ENCODE data around the gene FOXP2. TPM values are rescaled to one million over a fixed set of nuclear protein-coding genes. Genes with fewer than 3 reads are reported as not detected.
"Not testable (repeated sequence)": the region's sequence is repeated elsewhere in the genome, so short reads cannot be mapped to it uniquely, and the experiment has no call there.

The FOXP2 gene
- 9.7 TPM for polyA plus RNA-seq
- long read RNA-seq, donor 1, result 0 reads
- long read RNA-seq, donor 2, result 0 reads
- long read RNA-seq, donor 3, result 0 reads
- long read RNA-seq, donor 4, result 0 reads
- long read RNA-seq, donor 5, full-length matches to known transcripts, result 1 of 1 reads
- long read RNA-seq, donor 5, partial matches to known transcripts, result 0 of 1 reads
- long read RNA-seq, donor 5, other reads (novel, unspliced or antisense), result 0 of 1 reads
- long read RNA-seq, donor 6, result 0 reads
- long read RNA-seq, donor 7, result 0 reads
- long read RNA-seq, donor 8, result 0 reads
- long read RNA-seq, donor 9, result 0 reads
- long read RNA-seq, donor 10, result 0 reads
- long read RNA-seq, donor 11, result 0 reads

DNA sequence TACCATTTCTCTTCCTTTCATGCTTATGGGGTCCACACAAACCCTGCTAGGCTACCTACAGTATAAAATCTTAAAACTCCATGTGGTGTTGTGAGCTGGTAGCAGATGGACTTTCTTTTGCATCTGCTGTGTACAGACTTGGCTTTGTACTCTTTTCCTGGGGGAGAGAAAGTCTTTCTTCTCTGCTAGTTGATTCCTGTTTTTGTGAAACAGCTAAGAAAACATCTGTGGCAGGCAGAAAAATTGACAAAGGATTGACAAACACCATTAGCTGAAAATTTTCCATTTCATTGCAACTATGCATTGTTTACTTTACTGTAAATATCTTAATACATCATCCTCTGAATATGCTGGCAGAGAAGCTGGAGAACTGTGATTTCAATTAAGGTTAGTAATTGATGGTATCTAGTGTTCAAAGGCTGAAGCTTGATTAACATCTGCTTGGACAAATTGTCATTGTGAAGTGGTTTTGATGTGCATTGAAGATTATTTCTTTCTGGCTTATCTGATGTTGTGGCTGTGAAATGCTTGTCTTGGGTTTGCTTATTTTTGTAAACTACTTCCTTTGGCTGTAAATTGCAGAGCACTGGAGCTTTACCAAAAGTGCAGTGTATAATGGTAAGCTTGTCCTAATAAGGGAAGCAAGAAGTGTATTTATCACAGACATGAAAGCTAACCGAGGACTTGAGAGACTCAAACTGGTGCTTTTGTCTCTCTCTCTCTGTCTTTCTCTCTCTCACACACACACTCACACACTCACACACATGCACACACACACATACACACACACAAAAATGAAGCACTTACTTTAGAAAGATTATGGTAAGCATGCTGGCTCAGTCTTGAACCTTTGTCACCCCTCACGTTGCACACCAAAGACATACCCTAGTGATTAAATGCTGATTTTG is at the start of gene FOXP2:
Gene FOXP2 (plus strand): TSS at position 660 of the 908 bp plus-strand sequence. CDS start 11,697 bp downstream, outside the sequence.
- Histone ChIP-seq H3K27ac (ENCODE audit: low read length) (peak within 1 kb of the TSS; percentile 17), H3K9me3 (ENCODE audit: control insufficient read depth, low read depth, low read length) (no peaks in the 10 kb centered on the region), H3K4me1 (ENCODE audit: control insufficient read depth, insufficient read depth, low read length) (peaks cover 19% of the 10 kb centered on the region), H3K4me3 (ENCODE audit: low read length) (peak within 1 kb of the TSS; percentile 40), H3K36me3 (ENCODE audit: control insufficient read depth, insufficient read depth, low read length) (no peaks in the 10 kb centered on the region), H3K27me3 (ENCODE audit: control insufficient read depth, insufficient read depth, low read length) (no peaks in the 10 kb centered on the region)
- 0% methylated on average over 1 of the region's 2 CpGs for WGBS (ENCODE audit: insufficient coverage, low lambda C conversion rate)
- DNase-seq, result peak; percentile 23 to 68

DNA sequence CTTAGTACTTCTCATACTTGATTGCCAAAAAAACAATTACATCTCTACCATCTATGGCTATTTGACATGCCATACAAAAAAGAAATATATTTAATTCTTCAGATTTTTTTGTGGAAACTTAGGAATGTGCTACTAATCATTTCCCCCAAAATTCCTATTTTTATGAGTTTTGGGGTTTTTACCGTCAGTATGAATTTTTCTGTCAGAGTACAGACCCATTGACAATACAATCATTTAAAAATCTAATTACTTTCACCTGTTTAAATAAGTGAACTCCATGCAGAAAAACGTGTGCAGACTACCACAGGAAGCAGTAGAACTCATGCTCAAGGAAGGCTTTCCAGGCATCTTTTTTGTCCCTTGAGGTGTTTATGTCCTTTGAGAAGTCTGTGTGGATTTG is 48.8 kb upstream of the FOXP2 start:
- Histone ChIP-seq H3K4me1 (ENCODE audit: control insufficient read depth, insufficient read depth, low read length) (no peaks in the 10 kb centered on the region), H3K27ac (ENCODE audit: low read length) (no peak overlapping the region), H3K36me3 (ENCODE audit: control insufficient read depth, insufficient read depth, low read length) (no peaks in the 10 kb centered on the region), H3K9me3 (ENCODE audit: control insufficient read depth, low read depth, low read length) (no peaks in the 10 kb centered on the region), H3K27me3 (ENCODE audit: control insufficient read depth, insufficient read depth, low read length) (no peaks in the 10 kb centered on the region), H3K4me3 (ENCODE audit: low read length) (no peak overlapping the region)
- no CpG with 5 or more reads among the region's 2 CpGs for WGBS (ENCODE audit: insufficient coverage, low lambda C conversion rate)
- no peak for DNase-seq

DNA sequence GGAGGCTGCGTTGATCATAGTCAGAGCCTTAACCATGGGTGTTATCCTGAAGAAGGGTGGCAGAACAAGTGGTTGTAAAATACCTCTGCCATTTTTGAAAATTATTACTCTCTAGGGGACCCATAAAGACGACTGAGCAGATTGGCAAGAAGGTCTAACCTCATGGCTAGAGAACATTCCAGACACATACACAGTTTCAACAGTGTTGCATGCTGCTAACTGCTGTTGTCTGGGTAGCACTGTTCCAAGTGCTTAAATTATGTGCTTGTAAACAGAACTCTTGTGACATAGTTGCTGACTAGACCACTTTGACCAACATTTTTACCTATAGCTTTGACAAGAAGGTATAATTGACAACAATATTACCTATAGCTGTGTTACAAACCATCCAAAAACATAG is 46.1 kb upstream of the FOXP2 start:
- Histone ChIP-seq H3K9me3 (ENCODE audit: control insufficient read depth, low read depth, low read length) (no peaks in the 10 kb centered on the region), H3K27ac (ENCODE audit: low read length) (no peak overlapping the region), H3K4me3 (ENCODE audit: low read length) (no peak overlapping the region), H3K27me3 (ENCODE audit: control insufficient read depth, insufficient read depth, low read length) (no peaks in the 10 kb centered on the region), H3K4me1 (ENCODE audit: control insufficient read depth, insufficient read depth, low read length) (no peaks in the 10 kb centered on the region), H3K36me3 (ENCODE audit: control insufficient read depth, insufficient read depth, low read length) (no peaks in the 10 kb centered on the region)
- WGBS (ENCODE audit: insufficient coverage, low lambda C conversion rate), result no CpG with 5 or more reads among the region's 2 CpGs
- no peak for DNase-seq

DNA sequence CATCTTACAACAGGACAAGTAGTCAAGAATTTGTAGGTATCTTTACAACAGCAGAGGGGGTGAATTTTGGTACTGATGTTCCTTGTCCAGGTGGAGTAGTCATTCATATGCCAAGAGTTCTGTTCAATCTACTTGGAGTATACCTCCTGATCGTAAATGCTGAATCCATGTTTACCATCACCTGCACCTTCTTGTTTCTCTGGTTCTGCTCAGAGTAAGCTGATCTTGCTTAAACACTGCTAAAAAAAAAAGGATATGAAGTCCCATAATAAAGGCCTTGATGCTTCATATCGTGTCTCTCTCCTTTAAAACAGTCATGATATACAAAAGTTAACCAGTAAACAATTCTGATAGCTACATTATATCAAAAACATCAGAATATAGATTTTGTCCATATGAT is 45.3 kb upstream of the FOXP2 start:
- no CpG with 5 or more reads among the region's 2 CpGs for WGBS (ENCODE audit: insufficient coverage, low lambda C conversion rate)
- Histone ChIP-seq H3K27ac (ENCODE audit: low read length) (no peak overlapping the region), H3K27me3 (ENCODE audit: control insufficient read depth, insufficient read depth, low read length) (no peaks in the 10 kb centered on the region), H3K4me1 (ENCODE audit: control insufficient read depth, insufficient read depth, low read length) (no peaks in the 10 kb centered on the region), H3K4me3 (ENCODE audit: low read length) (no peak overlapping the region), H3K36me3 (ENCODE audit: control insufficient read depth, insufficient read depth, low read length) (no peaks in the 10 kb centered on the region), H3K9me3 (ENCODE audit: control insufficient read depth, low read depth, low read length) (no peaks in the 10 kb centered on the region)
- no peak for DNase-seq

DNA sequence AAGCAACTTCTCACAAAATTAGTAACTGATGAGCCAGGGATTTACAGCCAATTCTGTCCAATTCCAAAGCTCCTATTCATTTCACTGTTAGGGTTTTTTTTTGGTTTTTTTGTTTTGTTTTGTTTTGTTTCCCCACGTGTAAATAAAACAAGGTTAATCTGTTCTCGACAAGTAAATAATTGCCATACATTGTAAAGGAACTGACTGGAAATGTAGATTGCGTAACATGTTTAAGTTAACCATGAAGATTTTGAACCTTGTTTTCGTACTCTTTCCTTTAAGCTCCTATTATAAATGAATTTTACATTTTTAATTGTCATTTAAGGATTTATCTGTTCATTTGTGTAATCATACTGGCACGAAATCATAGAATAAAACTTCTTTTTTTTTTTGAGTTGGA is 42.0 kb upstream of the FOXP2 start:
- H3K27me3 ChIP-seq (ENCODE audit: control insufficient read depth, insufficient read depth, low read length), result no peaks in the 10 kb centered on the region
- no peaks in the 10 kb centered on the region for H3K36me3 ChIP-seq (ENCODE audit: control insufficient read depth, insufficient read depth, low read length)
- H3K4me1 ChIP-seq (ENCODE audit: control insufficient read depth, insufficient read depth, low read length), result no peaks in the 10 kb centered on the region
- no peaks in the 10 kb centered on the region for H3K9me3 ChIP-seq (ENCODE audit: control insufficient read depth, low read depth, low read length)
- 86% methylated on average over 4 of the region's 5 CpGs for WGBS (ENCODE audit: insufficient coverage, low lambda C conversion rate)
- DNase-seq, result no peak
- no peak overlapping the region for H3K4me3 ChIP-seq (ENCODE audit: low read length)
- no peak overlapping the region for H3K27ac ChIP-seq (ENCODE audit: low read length)

DNA sequence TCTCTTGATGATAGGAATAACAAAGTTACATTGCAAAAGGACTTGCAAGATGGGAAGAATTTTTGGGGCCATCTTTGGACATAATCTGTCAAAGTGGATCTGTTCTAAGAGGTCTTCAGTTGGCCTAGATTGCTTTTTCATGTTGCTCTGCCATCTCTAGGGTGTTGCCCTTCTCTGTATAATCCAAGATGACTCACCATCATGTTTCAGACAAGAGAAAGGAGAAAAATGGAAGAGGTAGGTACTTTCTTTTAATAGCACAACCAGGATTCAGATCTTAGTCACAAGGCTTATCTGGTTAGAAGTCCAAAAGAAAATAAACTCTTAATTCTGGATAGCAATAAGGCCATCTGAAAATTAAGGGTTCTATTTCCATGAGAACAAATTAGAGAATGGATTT is 38.7 kb upstream of the FOXP2 start:
- Histone ChIP-seq H3K36me3 (ENCODE audit: control insufficient read depth, insufficient read depth, low read length) (peaks cover 3% of the 10 kb centered on the region), H3K4me1 (ENCODE audit: control insufficient read depth, insufficient read depth, low read length) (no peaks in the 10 kb centered on the region), H3K27me3 (ENCODE audit: control insufficient read depth, insufficient read depth, low read length) (no peaks in the 10 kb centered on the region), H3K27ac (ENCODE audit: low read length) (no peak overlapping the region), H3K9me3 (ENCODE audit: control insufficient read depth, low read depth, low read length) (no peaks in the 10 kb centered on the region), H3K4me3 (ENCODE audit: low read length) (no peak overlapping the region)
- no peak for DNase-seq

DNA sequence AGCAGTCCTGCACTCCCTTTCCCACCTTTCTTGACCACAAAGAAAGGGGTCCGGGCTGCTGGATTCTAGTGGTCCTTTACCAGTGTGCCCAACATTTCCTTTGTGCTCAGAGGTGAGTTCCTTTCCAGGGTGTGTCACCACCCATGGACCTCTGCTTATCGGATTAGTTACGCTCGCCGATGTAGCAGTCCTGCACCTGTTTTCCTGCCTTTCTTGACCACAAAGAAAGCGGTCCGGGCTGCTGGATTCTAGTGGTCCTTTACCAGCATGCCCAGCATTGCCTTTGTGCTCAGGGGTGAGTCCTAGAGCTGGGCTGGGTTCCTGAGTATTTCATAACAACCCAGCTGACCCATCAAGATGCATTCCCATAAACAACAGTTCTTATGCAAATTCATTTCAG is 30.7 kb upstream of the FOXP2 start:
- not testable (repeated sequence) for H3K9me3 ChIP-seq (ENCODE audit: control insufficient read depth, low read depth, low read length); H3K4me1 ChIP-seq (ENCODE audit: control insufficient read depth, insufficient read depth, low read length); H3K27me3 ChIP-seq (ENCODE audit: control insufficient read depth, insufficient read depth, low read length); DNase-seq; H3K4me3 ChIP-seq (ENCODE audit: low read length); H3K27ac ChIP-seq (ENCODE audit: low read length); H3K36me3 ChIP-seq (ENCODE audit: control insufficient read depth, insufficient read depth, low read length)
- no CpG with 5 or more reads among the region's 7 CpGs for WGBS (ENCODE audit: insufficient coverage, low lambda C conversion rate)

DNA sequence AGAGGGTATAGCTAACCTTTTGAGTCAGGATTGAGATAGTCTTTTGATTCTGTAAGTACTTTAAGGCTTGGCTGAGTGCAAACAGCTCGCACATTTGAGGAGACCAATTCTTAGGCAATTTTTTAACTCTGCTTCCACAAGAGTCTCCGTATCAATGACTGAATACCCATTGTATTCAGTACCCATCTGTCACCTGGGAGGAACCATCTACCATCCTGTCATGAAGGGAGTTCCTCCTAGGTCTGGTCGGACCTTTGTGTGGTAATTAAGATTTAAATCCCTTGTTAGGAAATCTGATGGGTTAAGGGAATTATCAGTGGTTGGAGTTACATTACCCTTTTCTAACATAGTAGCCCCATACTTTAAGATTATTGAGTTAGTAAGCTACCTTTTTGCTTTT is 30.3 kb upstream of the FOXP2 start:
- not testable (repeated sequence) for H3K4me3 ChIP-seq (ENCODE audit: low read length); DNase-seq
- WGBS (ENCODE audit: insufficient coverage, low lambda C conversion rate), result no CpG with 5 or more reads among the region's 3 CpGs

DNA sequence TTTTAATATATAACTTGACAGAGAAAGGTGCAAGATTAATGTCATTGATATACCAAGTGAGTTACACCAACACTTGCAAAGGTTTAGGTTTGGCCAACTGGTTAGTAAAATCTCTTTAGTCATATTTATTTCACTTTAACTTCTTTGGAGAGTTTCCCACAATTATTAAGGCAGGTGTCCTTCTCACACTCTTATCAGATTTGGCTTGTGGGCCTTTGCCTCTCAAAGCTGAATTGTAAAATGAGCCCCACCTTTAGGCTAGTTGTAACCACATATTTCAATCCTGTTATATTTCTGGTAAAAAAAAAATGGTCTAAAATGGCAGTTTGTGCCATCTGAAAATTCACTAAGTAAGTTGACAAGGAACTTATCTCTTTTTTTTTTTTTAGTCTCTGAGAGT is 26.6 kb upstream of the FOXP2 start:
- H3K4me1 ChIP-seq (ENCODE audit: control insufficient read depth, insufficient read depth, low read length), result no peaks in the 10 kb centered on the region
- H3K27me3 ChIP-seq (ENCODE audit: control insufficient read depth, insufficient read depth, low read length), result no peaks in the 10 kb centered on the region
- DNase-seq, result no peak
- H3K9me3 ChIP-seq (ENCODE audit: control insufficient read depth, low read depth, low read length), result no peaks in the 10 kb centered on the region
- no peak overlapping the region for H3K4me3 ChIP-seq (ENCODE audit: low read length)
- H3K27ac ChIP-seq (ENCODE audit: low read length), result no peak overlapping the region
- no peaks in the 10 kb centered on the region for H3K36me3 ChIP-seq (ENCODE audit: control insufficient read depth, insufficient read depth, low read length)

More for the DNA sequence above, 30.3 kb upstream of the FOXP2 start:
- not testable (repeated sequence) for H3K36me3 ChIP-seq (ENCODE audit: control insufficient read depth, insufficient read depth, low read length); H3K4me1 ChIP-seq (ENCODE audit: control insufficient read depth, insufficient read depth, low read length); H3K27ac ChIP-seq (ENCODE audit: low read length); H3K9me3 ChIP-seq (ENCODE audit: control insufficient read depth, low read depth, low read length); H3K27me3 ChIP-seq (ENCODE audit: control insufficient read depth, insufficient read depth, low read length)

DNA sequence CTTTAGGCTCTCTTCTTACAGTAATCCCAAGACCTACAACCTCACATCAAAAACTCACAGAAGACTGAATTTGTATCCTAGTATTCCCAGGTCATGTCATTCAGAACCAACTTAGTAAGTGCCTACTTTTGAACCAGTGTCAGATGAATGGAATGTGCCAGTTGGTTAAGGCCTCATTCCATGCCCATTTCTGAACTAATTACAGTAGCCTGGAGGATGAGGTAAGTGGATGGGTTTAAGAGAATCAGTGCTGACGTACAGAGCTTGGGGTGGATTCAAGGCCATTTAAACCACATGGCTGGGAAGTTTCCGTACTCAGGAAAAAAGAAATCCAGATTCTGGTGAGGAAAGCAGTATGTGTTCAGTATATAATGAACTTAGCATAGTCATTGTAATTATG is 21.9 kb upstream of the FOXP2 start:
- H3K27ac ChIP-seq (ENCODE audit: low read length), result no peak overlapping the region
- DNase-seq, result no peak
- no CpG with 5 or more reads among the region's 2 CpGs for WGBS (ENCODE audit: insufficient coverage, low lambda C conversion rate)

More for the DNA sequence above, 21.9 kb upstream of the FOXP2 start:
- Histone ChIP-seq H3K36me3 (ENCODE audit: control insufficient read depth, insufficient read depth, low read length) (no peaks in the 10 kb centered on the region), H3K27me3 (ENCODE audit: control insufficient read depth, insufficient read depth, low read length) (no peaks in the 10 kb centered on the region), H3K4me3 (ENCODE audit: low read length) (no peak overlapping the region), H3K4me1 (ENCODE audit: control insufficient read depth, insufficient read depth, low read length) (no peaks in the 10 kb centered on the region), H3K9me3 (ENCODE audit: control insufficient read depth, low read depth, low read length) (no peaks in the 10 kb centered on the region)

Measured in large intestine (tissue), 12 donors.